Skin of body (tissue), 2 donors: Measurements from ENCODE around the gene L3MBTL1. TPM values are rescaled to one million over a fixed set of nuclear protein-coding genes. Genes with fewer than 3 reads are reported as not detected.

Experiments used
- DNase-seq: peaks from one replicate; lab custom pipeline; 2025; lab: John Stamatoyannopoulos, UW
- total RNA-seq: library from RNA; depleted of rRNA; stranded (reverse); fragments of >200 nt; gene quantifications from one replicate; pipeline ENCODE4 v1.2.3, GENCODE V29; 2014

L3MBTL1 gene
- total RNA-seq = 10.1 TPM

- no peak for DNase-seq
Measured at GRCh38 chr20:43507150-43508080, at the start of gene L3MBTL1. TSS of gene L3MBTL1 (plus strand) at chr20:43507697. CDS start at chr20:43513504, 5,807 bp downstream.

GRCh38 chr20:43458422-43458924 is 49.0 kb upstream of the L3MBTL1 start:
- peak; percentile 4 for DNase-seq

- DNase-seq = peak; percentile 6
Measured at GRCh38 chr20:43459022-43459942, 48.2 kb upstream of the L3MBTL1 start.

- no peak for DNase-seq
Measured at GRCh38 chr20:43460172-43460829, 47.2 kb upstream of the L3MBTL1 start.

GRCh38 chr20:43460830-43461200 is 46.7 kb upstream of the L3MBTL1 start:
- no peak for DNase-seq

- DNase-seq = no peak
Measured at GRCh38 chr20:43461894-43462659, 45.4 kb upstream of the L3MBTL1 start.

GRCh38 chr20:43462660-43463526 is 44.6 kb upstream of the L3MBTL1 start:
- DNase-seq = no peak

- DNase-seq = no peak
Measured at GRCh38 chr20:43463527-43464218, 43.8 kb upstream of the L3MBTL1 start.

GRCh38 chr20:43464219-43464790 is 43.2 kb upstream of the L3MBTL1 start:
- DNase-seq = no peak

GRCh38 chr20:43465625-43465943 is 41.9 kb upstream of the L3MBTL1 start:
- DNase-seq = no peak

GRCh38 chr20:43467589-43467988 is 39.9 kb upstream of the L3MBTL1 start:
- DNase-seq = no peak

GRCh38 chr20:43472671-43473380 is 34.7 kb upstream of the L3MBTL1 start:
- DNase-seq = no peak

- DNase-seq = no peak
Measured at GRCh38 chr20:43473381-43473704, 34.2 kb upstream of the L3MBTL1 start.

GRCh38 chr20:43477193-43477592 is 30.3 kb upstream of the L3MBTL1 start:
- no peak for DNase-seq

GRCh38 chr20:43477619-43478018 is 29.9 kb upstream of the L3MBTL1 start:
- no peak for DNase-seq

- DNase-seq = no peak
Measured at GRCh38 chr20:43490038-43490437, 17.5 kb upstream of the L3MBTL1 start.

- no peak for DNase-seq
Measured at GRCh38 chr20:43492101-43492500, 15.4 kb upstream of the L3MBTL1 start.

- DNase-seq = no peak
Measured at GRCh38 chr20:43495388-43495787, 12.1 kb upstream of the L3MBTL1 start.
